ENCODE data around the gene GOLGA6L2.
"Not testable (repeated sequence)": the region's sequence is repeated elsewhere in the genome, so short reads cannot be mapped to it uniquely, and the experiment has no call there.

GOLGA6L2 gene

DNA sequence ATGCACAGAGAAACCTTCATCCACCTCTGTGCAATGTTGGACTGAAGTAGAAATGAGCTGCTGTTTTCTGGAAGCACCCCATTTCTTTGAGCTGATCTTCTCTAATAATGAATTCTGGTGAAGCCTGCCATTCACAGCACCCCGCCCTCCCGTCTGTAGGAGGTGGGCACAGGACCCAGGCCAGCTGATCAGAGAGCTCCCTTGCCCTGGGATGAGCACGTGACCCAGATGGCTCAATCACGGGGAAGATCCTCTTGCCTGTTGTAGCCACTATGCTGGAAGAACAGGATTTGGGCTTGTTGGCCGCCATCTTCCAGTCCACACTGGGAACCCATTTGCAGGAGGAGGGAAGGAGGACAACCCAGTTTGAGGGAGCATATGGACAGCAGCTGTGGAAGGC lies 44.5 kb downstream of the GOLGA6L2 start:
- TF ChIP-seq, protein P1, sequence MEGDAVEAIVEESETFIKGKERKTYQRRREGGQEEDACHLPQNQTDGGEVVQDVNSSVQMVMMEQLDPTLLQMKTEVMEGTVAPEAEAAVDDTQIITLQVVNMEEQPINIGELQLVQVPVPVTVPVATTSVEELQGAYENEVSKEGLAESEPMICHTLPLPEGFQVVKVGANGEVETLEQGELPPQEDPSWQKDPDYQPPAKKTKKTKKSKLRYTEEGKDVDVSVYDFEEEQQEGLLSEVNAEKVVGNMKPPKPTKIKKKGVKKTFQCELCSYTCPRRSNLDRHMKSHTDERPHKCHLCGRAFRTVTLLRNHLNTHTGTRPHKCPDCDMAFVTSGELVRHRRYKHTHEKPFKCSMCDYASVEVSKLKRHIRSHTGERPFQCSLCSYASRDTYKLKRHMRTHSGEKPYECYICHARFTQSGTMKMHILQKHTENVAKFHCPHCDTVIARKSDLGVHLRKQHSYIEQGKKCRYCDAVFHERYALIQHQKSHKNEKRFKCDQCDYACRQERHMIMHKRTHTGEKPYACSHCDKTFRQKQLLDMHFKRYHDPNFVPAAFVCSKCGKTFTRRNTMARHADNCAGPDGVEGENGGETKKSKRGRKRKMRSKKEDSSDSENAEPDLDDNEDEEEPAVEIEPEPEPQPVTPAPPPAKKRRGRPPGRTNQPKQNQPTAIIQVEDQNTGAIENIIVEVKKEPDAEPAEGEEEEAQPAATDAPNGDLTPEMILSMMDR (IDR thresholded peaks at IDR 0.05; ENCODE audit: low read depth, low read length, missing control alignments), result no peak
- no peak overlapping the region for H3K4me3 ChIP-seq (ENCODE audit: low read depth, low read length)
- no peak for DNase-seq
- in situ Hi-C loops (cut with HindIII; ENCODE audit: low pct_ligation_motif_present, low sequenced_read_pairs), result no loop called here
- no peaks in the 10 kb centered on the region for H3K36me3 ChIP-seq (replicated peaks)
- no peaks in the 10 kb centered on the region for H3K27me3 ChIP-seq (replicated peaks)
- H3K27ac ChIP-seq, result no peak overlapping the region

DNA sequence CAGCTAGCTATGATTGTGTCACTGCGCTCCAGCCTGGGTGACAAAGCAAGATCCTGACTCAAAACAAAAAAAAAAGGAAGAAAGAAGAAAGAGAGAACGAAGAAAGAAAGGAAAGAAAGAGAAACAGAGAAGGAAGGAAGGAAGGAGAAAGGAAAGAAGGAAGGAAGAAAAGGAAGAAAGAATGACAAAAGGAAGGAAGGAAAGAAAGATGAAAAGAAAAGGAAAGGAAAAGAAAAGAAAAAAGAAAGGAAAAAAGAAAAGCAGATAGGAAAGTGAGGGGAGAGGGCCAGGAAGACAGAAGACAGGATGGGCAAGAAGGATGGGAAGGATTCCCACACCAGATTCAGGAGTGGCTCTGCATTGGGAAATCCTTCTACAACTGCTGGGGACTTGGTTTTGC lies 44.9 kb downstream of the GOLGA6L2 start:
- no peak overlapping the region for H3K27ac ChIP-seq
- no peak for DNase-seq
- no peak overlapping the region for H3K4me3 ChIP-seq (ENCODE audit: low read depth, low read length)
- TF ChIP-seq, protein P1 (IDR thresholded peaks at IDR 0.05; ENCODE audit: low read depth, low read length, missing control alignments), result no peak
- no peaks in the 10 kb centered on the region for H3K27me3 ChIP-seq (replicated peaks)
- no peaks in the 10 kb centered on the region for H3K36me3 ChIP-seq (replicated peaks)
- in situ Hi-C loops (cut with HindIII; ENCODE audit: low pct_ligation_motif_present, low sequenced_read_pairs), result no loop called here

DNA sequence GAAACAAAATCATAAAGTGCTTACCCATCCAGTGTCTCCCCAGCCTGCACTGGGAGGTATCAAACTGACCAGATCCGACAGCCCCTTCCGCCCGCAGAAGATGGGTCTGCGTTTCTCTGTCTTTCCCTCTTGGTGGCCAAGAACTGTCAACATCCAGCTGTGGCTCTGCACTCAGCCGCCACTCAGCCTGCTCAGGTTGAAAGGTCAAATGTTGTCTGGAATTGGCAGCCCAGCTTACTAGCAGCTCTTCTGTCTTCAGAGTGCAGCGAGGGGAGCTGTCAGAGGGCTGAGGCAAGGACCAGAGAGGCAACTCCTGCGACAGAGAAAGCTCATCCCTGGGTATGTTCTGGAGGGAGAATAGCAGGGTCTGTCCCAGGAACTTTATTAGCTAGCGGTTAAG lies 45.4 kb downstream of the GOLGA6L2 start:
- TF ChIP-seq, protein P1 (IDR thresholded peaks at IDR 0.05; ENCODE audit: low read depth, low read length, missing control alignments), result no peak
- Histone ChIP-seq H3K4me3 (ENCODE audit: low read depth, low read length) (no peak overlapping the region), H3K27me3 (replicated peaks) (no peaks in the 10 kb centered on the region), H3K36me3 (replicated peaks) (no peaks in the 10 kb centered on the region), H3K27ac (no peak overlapping the region)
- DNase-seq, result no peak
- in situ Hi-C loops (cut with HindIII; ENCODE audit: low pct_ligation_motif_present, low sequenced_read_pairs), result no loop called here

DNA sequence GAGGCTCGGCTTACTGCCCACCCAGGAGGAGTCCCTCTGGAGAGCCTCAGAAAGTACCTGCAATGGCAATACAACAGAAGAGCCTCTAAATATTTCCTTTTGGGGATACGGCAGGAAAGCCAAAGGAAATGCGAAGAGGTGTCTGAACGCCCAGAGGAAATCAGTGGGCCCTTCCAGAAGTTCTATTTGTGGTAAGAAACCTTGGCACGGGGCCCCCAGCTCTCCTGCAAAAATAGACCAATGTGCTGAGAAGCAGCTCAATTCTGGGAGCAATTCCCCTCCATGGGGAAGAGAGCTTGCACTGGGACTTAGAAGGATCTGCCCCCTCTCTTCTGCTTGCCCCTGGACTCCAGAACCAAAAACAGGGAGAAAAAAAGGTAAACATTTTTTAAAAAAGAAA lies 47.8 kb downstream of the GOLGA6L2 start:
- H3K36me3 ChIP-seq (replicated peaks); in situ Hi-C loops (cut with HindIII; ENCODE audit: low pct_ligation_motif_present, low sequenced_read_pairs); H3K27ac ChIP-seq; DNase-seq; H3K27me3 ChIP-seq (replicated peaks); H3K4me3 ChIP-seq (ENCODE audit: low read depth, low read length): not testable (repeated sequence)

DNA sequence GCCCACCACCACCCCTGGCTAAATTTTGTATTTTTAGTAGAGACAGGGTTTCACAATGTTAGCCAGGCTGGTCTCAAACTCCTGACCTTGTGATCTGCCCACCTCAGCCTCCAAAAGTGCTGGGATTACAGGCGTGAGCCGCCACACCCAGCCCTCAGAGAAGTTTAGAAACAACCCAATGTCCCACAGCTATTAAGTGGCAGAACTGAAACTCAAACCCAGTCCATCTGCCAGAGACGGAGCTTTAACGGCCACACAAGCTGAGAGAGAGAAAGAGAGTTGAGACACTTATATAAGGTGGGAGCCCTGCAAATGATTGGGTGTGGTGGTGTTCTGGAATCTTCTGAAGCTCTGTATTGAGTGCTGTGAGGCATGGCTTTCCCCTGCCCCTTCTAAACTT lies 48.7 kb downstream of the GOLGA6L2 start:
- in situ Hi-C loops (cut with HindIII; ENCODE audit: low pct_ligation_motif_present, low sequenced_read_pairs), result not testable (repeated sequence)

DNA sequence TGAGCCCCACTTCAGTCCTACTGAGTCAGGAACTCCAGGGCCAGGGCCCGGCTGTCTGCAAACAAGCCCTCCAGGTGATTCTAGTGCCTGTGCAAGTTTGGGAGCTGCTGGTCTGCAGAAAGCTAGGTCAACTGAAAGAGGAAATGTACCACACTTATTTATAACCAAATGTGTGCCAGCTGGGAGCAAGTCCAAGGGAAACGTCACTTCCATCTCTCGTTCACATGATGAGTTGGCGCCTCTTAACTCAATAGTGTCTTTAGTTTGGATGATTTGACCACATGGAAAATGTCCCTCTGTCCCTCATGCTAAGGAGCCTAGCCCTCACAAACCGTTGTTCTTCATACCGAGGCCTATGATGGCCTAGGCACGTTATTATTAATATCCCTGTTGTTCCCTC lies 49.3 kb downstream of the GOLGA6L2 start:
- in situ Hi-C loops (cut with HindIII; ENCODE audit: low pct_ligation_motif_present, low sequenced_read_pairs), result no loop called here
- TF ChIP-seq, protein P1 (IDR thresholded peaks at IDR 0.05; ENCODE audit: low read depth, low read length, missing control alignments), result no peak
- Histone ChIP-seq H3K27ac (no peak overlapping the region), H3K4me3 (ENCODE audit: low read depth, low read length) (no peak overlapping the region), H3K27me3 (replicated peaks) (no peaks in the 10 kb centered on the region), H3K36me3 (replicated peaks) (no peaks in the 10 kb centered on the region)
- no peak for DNase-seq

More for the DNA sequence above, 48.7 kb downstream of the GOLGA6L2 start:
- not testable (repeated sequence) for DNase-seq; H3K27ac ChIP-seq; H3K4me3 ChIP-seq (ENCODE audit: low read depth, low read length); H3K27me3 ChIP-seq (replicated peaks); H3K36me3 ChIP-seq (replicated peaks)

DNA sequence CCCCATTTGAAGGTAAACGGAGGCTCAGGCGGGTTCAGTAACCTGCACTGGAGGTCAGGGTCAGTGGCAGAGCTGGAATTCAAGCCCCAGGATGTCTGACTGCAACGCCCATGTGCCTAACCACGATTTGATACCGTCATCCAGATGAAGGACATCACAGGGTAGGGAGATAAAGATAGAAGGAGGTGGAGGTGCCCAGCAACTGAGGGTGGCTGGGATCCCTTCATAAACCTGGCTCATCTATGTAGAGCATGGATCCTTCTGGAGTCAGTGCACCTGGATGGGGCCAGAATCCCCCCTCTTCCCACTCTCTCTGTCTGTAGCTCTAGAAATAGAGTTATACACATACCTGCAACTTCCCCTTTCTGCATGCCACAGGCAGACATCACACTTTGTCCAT lies 51.2 kb downstream of the GOLGA6L2 start:
- H3K27ac ChIP-seq, result no peak overlapping the region
- in situ Hi-C loops (cut with HindIII; ENCODE audit: low pct_ligation_motif_present, low sequenced_read_pairs), result no loop called here
- H3K27me3 ChIP-seq (replicated peaks), result no peaks in the 10 kb centered on the region
- DNase-seq, result no peak
- no peaks in the 10 kb centered on the region for H3K36me3 ChIP-seq (replicated peaks)
- TF ChIP-seq, protein P1 (IDR thresholded peaks at IDR 0.05; ENCODE audit: low read depth, low read length, missing control alignments), result no peak
- no peak overlapping the region for H3K4me3 ChIP-seq (ENCODE audit: low read depth, low read length)
